ENCODE results near the gene CRTC1.

The CRTC1 gene

GRCh38 chr19:18719541-18719940 is 36.1 kb downstream of the CRTC1 start:
- H3K9me3 ChIP-seq (ENCODE audit: control insufficient read depth, insufficient read depth, low read length), result no peaks in the 10 kb centered on the region
- no peaks in the 10 kb centered on the region for H3K36me3 ChIP-seq (ENCODE audit: control insufficient read depth, low read length)
- H3F3A ChIP-seq (ENCODE audit: control insufficient read depth, insufficient read depth), result no peaks in the 10 kb centered on the region
- H3K27ac ChIP-seq (ENCODE audit: low read depth, low read length), result no peak overlapping the region
- TF ChIP-seq, protein P1, sequence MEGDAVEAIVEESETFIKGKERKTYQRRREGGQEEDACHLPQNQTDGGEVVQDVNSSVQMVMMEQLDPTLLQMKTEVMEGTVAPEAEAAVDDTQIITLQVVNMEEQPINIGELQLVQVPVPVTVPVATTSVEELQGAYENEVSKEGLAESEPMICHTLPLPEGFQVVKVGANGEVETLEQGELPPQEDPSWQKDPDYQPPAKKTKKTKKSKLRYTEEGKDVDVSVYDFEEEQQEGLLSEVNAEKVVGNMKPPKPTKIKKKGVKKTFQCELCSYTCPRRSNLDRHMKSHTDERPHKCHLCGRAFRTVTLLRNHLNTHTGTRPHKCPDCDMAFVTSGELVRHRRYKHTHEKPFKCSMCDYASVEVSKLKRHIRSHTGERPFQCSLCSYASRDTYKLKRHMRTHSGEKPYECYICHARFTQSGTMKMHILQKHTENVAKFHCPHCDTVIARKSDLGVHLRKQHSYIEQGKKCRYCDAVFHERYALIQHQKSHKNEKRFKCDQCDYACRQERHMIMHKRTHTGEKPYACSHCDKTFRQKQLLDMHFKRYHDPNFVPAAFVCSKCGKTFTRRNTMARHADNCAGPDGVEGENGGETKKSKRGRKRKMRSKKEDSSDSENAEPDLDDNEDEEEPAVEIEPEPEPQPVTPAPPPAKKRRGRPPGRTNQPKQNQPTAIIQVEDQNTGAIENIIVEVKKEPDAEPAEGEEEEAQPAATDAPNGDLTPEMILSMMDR (IDR thresholded peaks at IDR 0.05; ENCODE audit: low read depth, low read length, poor library complexity, severe bottlenecking), result no peak
- no peak for TF ChIP-seq EZH2phosphoT487 (IDR thresholded peaks at IDR 0.05; ENCODE audit: borderline replicate concordance, low read length)
- H3K4me3 ChIP-seq (ENCODE audit: low read length), result no peak overlapping the region
- H4K20me1 ChIP-seq (ENCODE audit: control insufficient read depth, insufficient read depth, low read depth, low read length), result no peaks in the 10 kb centered on the region
- no peaks in the 10 kb centered on the region for H3K27me3 ChIP-seq (ENCODE audit: control insufficient read depth, low read length)
- H3K9me2 ChIP-seq (replicated peaks; ENCODE audit: control insufficient read depth, low read length), result no peaks in the 10 kb centered on the region
- H3K79me2 ChIP-seq (ENCODE audit: control insufficient read depth, low read length), result no peaks in the 10 kb centered on the region
- H3K4me1 ChIP-seq (ENCODE audit: control insufficient read depth, low read length), result no peaks in the 10 kb centered on the region
- no peak overlapping the region for H3K4me2 ChIP-seq (ENCODE audit: low read length)

- Histone ChIP-seq H3K27me3 (ENCODE audit: control insufficient read depth, low read length) (no peaks in the 10 kb centered on the region), H3F3A (ENCODE audit: control insufficient read depth, insufficient read depth) (no peaks in the 10 kb centered on the region), H3K4me2 (ENCODE audit: low read length) (no peak overlapping the region), H3K36me3 (ENCODE audit: control insufficient read depth, low read length) (no peaks in the 10 kb centered on the region), H3K79me2 (ENCODE audit: control insufficient read depth, low read length) (no peaks in the 10 kb centered on the region), H3K9me3 (ENCODE audit: control insufficient read depth, insufficient read depth, low read length) (no peaks in the 10 kb centered on the region), H3K4me3 (ENCODE audit: low read length) (no peak overlapping the region), H4K20me1 (ENCODE audit: control insufficient read depth, insufficient read depth, low read depth, low read length) (no peaks in the 10 kb centered on the region), H3K4me1 (ENCODE audit: control insufficient read depth, low read length) (no peaks in the 10 kb centered on the region), H3K27ac (ENCODE audit: low read depth, low read length) (no peak overlapping the region), H3K9me2 (replicated peaks; ENCODE audit: control insufficient read depth, low read length) (no peaks in the 10 kb centered on the region)
- TF ChIP-seq, protein P1 (IDR thresholded peaks at IDR 0.05; ENCODE audit: low read depth, low read length, poor library complexity, severe bottlenecking), result no peak
- no peak for TF ChIP-seq EZH2phosphoT487 (IDR thresholded peaks at IDR 0.05; ENCODE audit: borderline replicate concordance, low read length)
Observed at GRCh38 chr19:18723871-18724377, 40.4 kb downstream of the CRTC1 start.

GRCh38 chr19:18725841-18726770 is 42.6 kb downstream of the CRTC1 start:
- Histone ChIP-seq H4K20me1 (ENCODE audit: control insufficient read depth, insufficient read depth, low read depth, low read length) (no peaks in the 10 kb centered on the region), H3K9me2 (replicated peaks; ENCODE audit: control insufficient read depth, low read length) (no peaks in the 10 kb centered on the region), H3K9me3 (ENCODE audit: control insufficient read depth, insufficient read depth, low read length) (no peaks in the 10 kb centered on the region), H3K27me3 (ENCODE audit: control insufficient read depth, low read length) (no peaks in the 10 kb centered on the region), H3K27ac (ENCODE audit: low read depth, low read length) (no peak overlapping the region), H3F3A (ENCODE audit: control insufficient read depth, insufficient read depth) (no peaks in the 10 kb centered on the region), H3K79me2 (ENCODE audit: control insufficient read depth, low read length) (no peaks in the 10 kb centered on the region), H3K4me2 (ENCODE audit: low read length) (no peak overlapping the region), H3K4me3 (ENCODE audit: low read length) (no peak overlapping the region), H3K36me3 (ENCODE audit: control insufficient read depth, low read length) (no peaks in the 10 kb centered on the region), H3K4me1 (ENCODE audit: control insufficient read depth, low read length) (no peaks in the 10 kb centered on the region)
- TF ChIP-seq, protein P1 (IDR thresholded peaks at IDR 0.05; ENCODE audit: low read depth, low read length, poor library complexity, severe bottlenecking), result no peak
- TF ChIP-seq EZH2phosphoT487 (IDR thresholded peaks at IDR 0.05; ENCODE audit: borderline replicate concordance, low read length), result no peak

Measured in DOHH2 (cell line).